LNCAP (cell line): ENCODE results near the gene RNLS.

ENCODE experiments used
- TF ChIP-seq, protein P1 (sequence below): fragments of 450-650 bp; IDR thresholded peaks from 2 replicates; pipeline ENCODE4 v1.5.1; 2017; ENCODE audit warnings: mild to moderate bottlenecking

The RNLS gene

DNA sequence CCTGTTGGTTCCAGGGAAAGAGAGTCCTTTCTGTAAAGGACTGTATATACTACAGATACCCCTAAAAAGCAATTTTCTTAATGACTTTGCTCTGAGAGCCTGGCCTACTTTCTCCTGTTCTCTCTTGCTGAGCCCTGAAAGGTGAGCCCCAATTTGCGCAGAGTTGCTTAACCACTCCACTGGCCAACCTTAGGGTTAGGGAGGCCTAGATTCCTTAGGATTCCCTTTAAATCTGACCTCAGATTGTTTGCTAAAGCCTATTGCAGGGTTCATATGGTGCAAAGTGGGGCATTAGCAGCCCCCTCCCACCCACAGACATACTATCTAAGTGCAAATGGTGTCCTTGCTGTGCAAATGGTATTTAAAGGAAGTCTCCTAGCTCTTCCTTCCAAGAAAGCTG is 164.2 kb downstream of the RNLS start:
- TF ChIP-seq, protein P1, sequence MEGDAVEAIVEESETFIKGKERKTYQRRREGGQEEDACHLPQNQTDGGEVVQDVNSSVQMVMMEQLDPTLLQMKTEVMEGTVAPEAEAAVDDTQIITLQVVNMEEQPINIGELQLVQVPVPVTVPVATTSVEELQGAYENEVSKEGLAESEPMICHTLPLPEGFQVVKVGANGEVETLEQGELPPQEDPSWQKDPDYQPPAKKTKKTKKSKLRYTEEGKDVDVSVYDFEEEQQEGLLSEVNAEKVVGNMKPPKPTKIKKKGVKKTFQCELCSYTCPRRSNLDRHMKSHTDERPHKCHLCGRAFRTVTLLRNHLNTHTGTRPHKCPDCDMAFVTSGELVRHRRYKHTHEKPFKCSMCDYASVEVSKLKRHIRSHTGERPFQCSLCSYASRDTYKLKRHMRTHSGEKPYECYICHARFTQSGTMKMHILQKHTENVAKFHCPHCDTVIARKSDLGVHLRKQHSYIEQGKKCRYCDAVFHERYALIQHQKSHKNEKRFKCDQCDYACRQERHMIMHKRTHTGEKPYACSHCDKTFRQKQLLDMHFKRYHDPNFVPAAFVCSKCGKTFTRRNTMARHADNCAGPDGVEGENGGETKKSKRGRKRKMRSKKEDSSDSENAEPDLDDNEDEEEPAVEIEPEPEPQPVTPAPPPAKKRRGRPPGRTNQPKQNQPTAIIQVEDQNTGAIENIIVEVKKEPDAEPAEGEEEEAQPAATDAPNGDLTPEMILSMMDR = no peak

DNA sequence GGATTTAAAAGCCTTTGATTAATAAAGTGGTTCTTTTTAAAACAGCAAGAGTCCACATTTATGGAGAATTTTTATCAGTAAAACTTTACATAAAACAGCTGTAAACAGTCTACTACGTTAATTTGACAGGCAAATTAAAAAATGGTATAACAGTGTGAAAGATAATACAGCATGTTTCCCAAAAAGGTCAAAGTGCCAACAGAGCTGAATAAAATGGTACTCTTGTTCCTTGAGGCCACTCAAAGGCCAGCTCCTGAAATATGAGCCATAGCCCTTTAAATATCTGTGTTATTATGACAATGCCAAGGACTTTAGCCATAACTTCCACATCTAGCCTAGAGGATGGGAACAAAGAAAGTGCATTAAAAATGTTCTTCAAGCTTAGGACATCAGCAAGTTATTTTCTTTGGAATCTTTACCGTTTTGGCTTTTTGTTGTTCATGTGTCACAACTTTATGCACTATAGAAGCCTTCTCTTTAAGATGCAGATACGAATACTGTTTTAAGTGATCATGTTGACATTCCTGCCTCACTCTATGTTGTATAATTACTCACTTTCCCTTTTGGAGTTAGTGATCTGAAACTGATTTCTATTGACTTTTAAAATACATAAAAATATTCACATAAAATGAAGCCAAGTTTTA is 165.6 kb downstream of the RNLS start:
- TF ChIP-seq, protein P1 = no peak

DNA sequence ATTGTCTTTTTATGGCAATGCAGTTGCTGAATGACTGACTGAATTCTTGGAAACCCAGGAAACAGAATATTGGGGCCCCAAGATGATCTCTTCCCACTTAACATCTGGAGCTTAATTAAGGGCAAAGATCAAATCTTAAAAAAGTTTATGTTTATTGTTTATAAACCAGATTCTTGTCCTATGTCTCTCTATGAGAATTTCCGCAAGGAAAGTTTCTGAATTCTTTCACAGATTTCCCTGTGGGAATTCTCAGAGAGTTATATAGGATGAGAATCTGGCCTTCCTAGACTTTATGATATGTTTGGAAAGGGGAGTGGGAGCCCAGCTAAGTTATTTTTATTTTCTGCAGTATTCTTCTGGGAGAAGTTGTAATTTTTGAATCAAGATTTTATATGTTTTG is 166.3 kb downstream of the RNLS start:
- TF ChIP-seq, protein P1 = no peak

DNA sequence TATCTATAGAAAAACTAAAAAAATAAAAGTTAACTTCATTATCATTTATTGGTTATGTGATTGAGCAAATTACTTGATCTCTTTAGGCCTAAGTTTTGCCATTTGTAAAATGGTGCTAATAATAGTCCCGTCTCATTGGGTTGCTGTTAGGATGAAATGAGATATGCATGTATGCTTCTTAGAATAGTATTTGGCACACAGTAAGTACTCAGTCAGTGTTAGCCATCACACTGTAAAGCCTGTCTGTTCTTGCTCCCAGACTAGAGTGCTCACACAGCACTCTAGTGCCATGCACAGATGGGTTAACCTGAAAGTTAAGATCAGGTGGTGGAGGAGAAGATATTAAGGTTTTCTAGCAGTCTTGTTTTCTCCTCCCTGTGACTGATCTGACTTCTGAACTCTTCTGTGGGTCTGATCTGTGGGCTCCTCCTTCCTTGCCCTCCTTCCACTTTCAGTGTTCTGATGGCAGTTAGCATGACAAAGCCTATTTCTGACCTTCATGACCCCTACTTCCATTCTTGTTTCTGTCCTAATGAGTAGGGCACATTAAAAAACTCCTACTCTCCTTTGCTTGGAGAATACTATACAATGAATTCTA is 167.5 kb downstream of the RNLS start:
- TF ChIP-seq, protein P1 = no peak

DNA sequence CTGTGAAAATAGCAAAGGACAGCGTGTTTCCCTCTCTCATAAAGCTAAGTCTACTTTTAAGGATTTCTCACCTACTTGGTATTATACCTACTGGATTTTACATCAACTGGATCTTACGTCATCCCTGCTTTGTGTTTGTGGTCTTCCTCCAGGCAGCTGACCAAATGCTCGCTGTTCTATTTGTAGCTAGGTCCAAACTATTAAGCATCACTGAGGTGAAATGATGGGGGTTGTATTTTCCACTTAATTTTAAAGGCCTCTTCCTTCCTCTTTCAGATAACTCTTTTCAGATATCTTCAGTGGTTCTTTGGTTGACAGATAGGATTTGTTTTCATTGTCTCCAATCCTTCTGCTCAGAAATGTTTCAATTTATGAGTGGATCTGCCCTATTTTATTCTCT is 169.7 kb downstream of the RNLS start:
- TF ChIP-seq, protein P1 = no peak

DNA sequence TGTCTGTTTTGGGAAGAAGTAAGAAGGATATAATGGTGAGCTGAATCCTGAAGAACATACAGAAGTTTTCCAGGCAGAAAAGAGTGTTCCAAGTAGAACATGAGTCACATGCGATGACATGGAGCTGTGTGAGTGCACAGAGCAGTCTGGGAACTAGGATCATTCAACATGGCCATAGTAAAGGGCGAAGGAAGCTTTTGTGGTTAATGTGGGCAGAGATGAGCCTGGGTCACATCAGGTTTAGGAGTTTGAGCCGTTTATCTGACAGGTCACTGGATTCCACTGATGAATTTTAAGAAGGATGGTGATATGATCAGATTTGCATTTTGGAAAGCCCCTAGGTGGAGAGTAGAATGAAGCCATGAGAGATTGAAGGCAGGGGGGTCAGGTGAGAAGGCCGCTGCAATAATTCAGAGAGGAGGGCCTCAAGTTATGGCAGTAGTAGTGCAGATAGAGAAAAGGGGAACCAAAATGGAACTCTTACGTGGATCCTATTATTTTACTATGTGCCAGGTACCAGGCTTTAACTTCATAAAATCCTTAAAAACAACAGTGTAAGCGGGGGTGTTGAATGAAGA is 171.3 kb downstream of the RNLS start:
- TF ChIP-seq, protein P1 = no peak

DNA sequence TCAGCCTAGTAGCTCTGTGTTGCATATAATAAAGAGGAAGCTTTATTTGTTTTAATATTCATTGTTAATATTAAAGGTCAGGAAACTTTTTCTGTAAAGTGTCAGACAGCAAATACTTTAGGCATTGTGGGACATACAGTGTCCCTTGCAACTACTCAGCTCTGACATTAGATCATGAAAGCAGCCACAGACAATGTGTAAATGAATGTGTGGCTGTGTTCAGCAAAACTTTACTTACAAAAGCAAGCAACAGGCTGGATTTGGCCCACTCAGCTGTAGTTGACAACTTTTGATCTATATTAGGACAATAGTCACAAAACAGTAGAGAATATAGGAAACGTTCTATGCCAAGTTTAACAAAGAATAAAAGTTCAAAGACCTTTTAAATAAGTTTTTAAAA is 173.3 kb downstream of the RNLS start:
- TF ChIP-seq, protein P1 = no peak
